MCF 10A (cell line): ENCODE results near the gene HOXB8. TPM values are rescaled to one million over a fixed set of nuclear protein-coding genes. Genes with fewer than 3 reads are reported as not detected.

Experiments used
- BruUV-seq: library from RNA; stranded (reverse); fragments of 400-500 nt; replicated peaks from 2 replicates; lab custom pipeline; 2021; lab: Mats Ljungman, UMichigan
- CTCF ChIA-PET: fragments of 300-600 bp; sonication (Branson Sonifier 250); formaldehyde crosslinking; extraction: SDS; loops from one replicate; lab custom pipeline; 2021; ENCODE audit warnings: antibody characterized with exemption, inconsistent platforms; lab: Yijun Ruan, JAX
- POLR2A ChIA-PET: fragments of 300-600, 350-650 bp; sonication (Branson Sonifier 250); formaldehyde crosslinking; extraction: SDS; loops from one replicate; lab custom pipeline; 2020; ENCODE audit warnings: antibody characterized with exemption, inconsistent platforms; lab: Yijun Ruan, JAX
- DNase-seq: peaks from one replicate; pipeline ENCODE4 v3.0.0-alpha.2; 2018; ENCODE audit not compliant: unreplicated experiment
- H3K27ac Mint-ChIP-seq: one replicate; pipeline ENCODE4 v1.8.0; 2022; ENCODE audit warnings: mild to moderate bottlenecking, low read depth, mixed read lengths; ENCODE audit not compliant: unreplicated experiment
- H3K27me3 Mint-ChIP-seq: one replicate; pipeline ENCODE4 v1.8.0; 2022; ENCODE audit warnings: mixed read lengths; ENCODE audit not compliant: insufficient read depth, unreplicated experiment
- H3K36me3 Mint-ChIP-seq: one replicate; pipeline ENCODE4 v1.8.0; 2022; ENCODE audit warnings: mild to moderate bottlenecking, moderate library complexity, mixed read lengths; ENCODE audit not compliant: insufficient read depth, unreplicated experiment
- H3K4me1 Mint-ChIP-seq: one replicate; pipeline ENCODE4 v1.8.0; 2022; ENCODE audit warnings: mixed read lengths; ENCODE audit not compliant: insufficient read depth, unreplicated experiment
- H3K4me3 Mint-ChIP-seq: one replicate; pipeline ENCODE4 v1.8.0; 2022; ENCODE audit warnings: mild to moderate bottlenecking, moderate library complexity, mixed read lengths; ENCODE audit not compliant: unreplicated experiment
- H3K9me3 Mint-ChIP-seq: one replicate; pipeline ENCODE4 v1.8.0; 2022; ENCODE audit warnings: mixed read lengths; ENCODE audit not compliant: unreplicated experiment
- intact Hi-C: fragments of 100-400 bp; cut with micrococcal nuclease; formaldehyde crosslinking; loops from 2 replicates; pipeline ENCODE4 v1.14.1; 2022
- total RNA-seq: library from RNA; stranded (reverse); gene quantifications from 2 replicates; pipeline ENCODE4 v1.2.3, GENCODE V29; 2022
- TF ChIP-seq, protein P1 (sequence below): fragments of 200-600 bp; IDR thresholded peaks from one replicate; pipeline ENCODE4 v1.8.0; 2022; ENCODE audit warnings: antibody characterized with exemption, mild to moderate bottlenecking; ENCODE audit not compliant: unreplicated experiment

Gene HOXB8
- total RNA-seq, 1 experiment from 2014 or later = not detected

DNA sequence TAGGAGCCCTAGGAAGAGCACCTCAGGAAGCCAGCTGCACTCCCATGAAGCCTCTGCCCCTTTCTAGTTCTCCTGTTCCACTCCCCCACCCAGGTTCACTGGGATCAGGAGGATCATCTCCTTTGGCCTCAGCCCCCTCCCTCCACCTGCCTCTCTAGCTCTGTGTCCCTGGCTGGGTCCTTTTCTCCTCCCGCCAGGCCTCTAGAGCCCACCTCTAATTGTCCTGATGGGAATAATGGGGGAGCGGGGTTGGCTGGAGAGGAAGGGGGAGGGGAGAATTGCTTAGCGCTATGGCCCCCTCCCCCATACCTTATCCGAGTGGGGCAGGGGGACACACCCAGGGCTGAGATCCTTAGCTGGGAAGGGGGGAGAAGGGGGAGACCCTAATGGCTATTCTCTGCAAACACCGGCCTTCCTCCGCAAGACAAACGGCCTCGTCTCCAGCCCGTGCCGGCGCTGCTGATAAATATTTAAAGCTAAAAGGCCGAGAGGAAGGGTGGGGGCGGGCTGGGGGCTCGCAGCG is 5.3 kb downstream of the HOXB8 start:
- H3K4me3 Mint-ChIP-seq = no peak overlapping the region
- BruUV-seq = no TSS peak
- DNase-seq = no peak
- ChIA-PET CTCF (interaction anchor here (0.7 to 1.3 kb wide), 5 partner anchors 13 to 409 kb away, joined by 3 to 4 read pairs (median 3); no protein-coding TSS in a partner anchor), POLR2A (interaction anchor here (0.5 kb wide), 1 partner anchor 131 kb away, joined by 3 read pairs; no protein-coding TSS in a partner anchor)
- no peaks in the 10 kb centered on the region for H3K36me3 Mint-ChIP-seq
- intact Hi-C loops = no loop called here
- H3K4me1 Mint-ChIP-seq = peaks cover 2% of the 10 kb centered on the region
- H3K9me3 Mint-ChIP-seq = no peaks in the 10 kb centered on the region
- H3K27ac Mint-ChIP-seq = no peak overlapping the region
- TF ChIP-seq, protein P1, sequence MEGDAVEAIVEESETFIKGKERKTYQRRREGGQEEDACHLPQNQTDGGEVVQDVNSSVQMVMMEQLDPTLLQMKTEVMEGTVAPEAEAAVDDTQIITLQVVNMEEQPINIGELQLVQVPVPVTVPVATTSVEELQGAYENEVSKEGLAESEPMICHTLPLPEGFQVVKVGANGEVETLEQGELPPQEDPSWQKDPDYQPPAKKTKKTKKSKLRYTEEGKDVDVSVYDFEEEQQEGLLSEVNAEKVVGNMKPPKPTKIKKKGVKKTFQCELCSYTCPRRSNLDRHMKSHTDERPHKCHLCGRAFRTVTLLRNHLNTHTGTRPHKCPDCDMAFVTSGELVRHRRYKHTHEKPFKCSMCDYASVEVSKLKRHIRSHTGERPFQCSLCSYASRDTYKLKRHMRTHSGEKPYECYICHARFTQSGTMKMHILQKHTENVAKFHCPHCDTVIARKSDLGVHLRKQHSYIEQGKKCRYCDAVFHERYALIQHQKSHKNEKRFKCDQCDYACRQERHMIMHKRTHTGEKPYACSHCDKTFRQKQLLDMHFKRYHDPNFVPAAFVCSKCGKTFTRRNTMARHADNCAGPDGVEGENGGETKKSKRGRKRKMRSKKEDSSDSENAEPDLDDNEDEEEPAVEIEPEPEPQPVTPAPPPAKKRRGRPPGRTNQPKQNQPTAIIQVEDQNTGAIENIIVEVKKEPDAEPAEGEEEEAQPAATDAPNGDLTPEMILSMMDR = no peak
- H3K27me3 Mint-ChIP-seq = peaks cover 97% of the 10 kb centered on the region

- no TSS peak for BruUV-seq
- intact Hi-C loops = no loop called here
- no peak for DNase-seq
- H3K27ac Mint-ChIP-seq = no peak overlapping the region
- peaks cover 5% of the 10 kb centered on the region for H3K4me1 Mint-ChIP-seq
- H3K9me3 Mint-ChIP-seq = no peaks in the 10 kb centered on the region
- ChIA-PET POLR2A (interaction anchor here (0.5 to 0.6 kb wide), 3 partner anchors 130 to 476 kb away, joined by 3 read pairs; no protein-coding TSS in a partner anchor), CTCF (interaction anchor here (0.6 to 1.3 kb wide), 7 partner anchors 8 to 436 kb away, joined by 3 to 6 read pairs (median 3); no protein-coding TSS in a partner anchor)
- H3K4me3 Mint-ChIP-seq = no peak overlapping the region
- H3K27me3 Mint-ChIP-seq = peaks cover 97% of the 10 kb centered on the region
- H3K36me3 Mint-ChIP-seq = no peaks in the 10 kb centered on the region
- TF ChIP-seq, protein P1 = no peak
These were observed 6.1 kb downstream of the HOXB8 start for GRCh38 chr17:48609033-48609432.

DNA sequence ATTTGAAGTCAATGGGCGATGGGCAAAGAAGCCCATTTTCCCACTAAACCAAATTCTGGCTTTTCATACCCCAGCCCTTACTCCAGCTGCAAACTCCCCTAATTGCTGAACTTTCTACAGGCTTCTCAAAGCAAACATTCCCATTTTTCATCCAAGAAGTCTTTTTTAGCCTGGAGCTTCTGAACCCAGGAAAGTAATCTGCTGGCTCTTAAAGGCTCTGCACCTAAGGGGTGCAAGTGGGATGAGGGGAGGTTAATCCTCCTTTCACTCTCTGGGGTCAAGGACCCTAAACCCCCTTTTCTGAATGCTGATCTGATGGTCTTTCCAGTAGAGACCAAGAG is 6.6 kb downstream of the HOXB8 start:
- H3K36me3 Mint-ChIP-seq = no peaks in the 10 kb centered on the region
- BruUV-seq = no TSS peak
- intact Hi-C loops = no loop called here
- H3K27me3 Mint-ChIP-seq = peaks cover 97% of the 10 kb centered on the region
- no peak overlapping the region for H3K27ac Mint-ChIP-seq
- no peak for DNase-seq
- no peaks in the 10 kb centered on the region for H3K9me3 Mint-ChIP-seq
- TF ChIP-seq, protein P1 = no peak
- H3K4me1 Mint-ChIP-seq = peaks cover 5% of the 10 kb centered on the region
- H3K4me3 Mint-ChIP-seq = no peak overlapping the region
- CTCF ChIA-PET = interaction anchor here (0.6 to 1.3 kb wide), 4 partner anchors 9 to 435 kb away, joined by 3 to 6 read pairs (median 4); no protein-coding TSS in a partner anchor
- POLR2A ChIA-PET = interaction anchor here (0.6 kb wide), 1 partner anchor 475 kb away, joined by 3 read pairs; no protein-coding TSS in a partner anchor

DNA sequence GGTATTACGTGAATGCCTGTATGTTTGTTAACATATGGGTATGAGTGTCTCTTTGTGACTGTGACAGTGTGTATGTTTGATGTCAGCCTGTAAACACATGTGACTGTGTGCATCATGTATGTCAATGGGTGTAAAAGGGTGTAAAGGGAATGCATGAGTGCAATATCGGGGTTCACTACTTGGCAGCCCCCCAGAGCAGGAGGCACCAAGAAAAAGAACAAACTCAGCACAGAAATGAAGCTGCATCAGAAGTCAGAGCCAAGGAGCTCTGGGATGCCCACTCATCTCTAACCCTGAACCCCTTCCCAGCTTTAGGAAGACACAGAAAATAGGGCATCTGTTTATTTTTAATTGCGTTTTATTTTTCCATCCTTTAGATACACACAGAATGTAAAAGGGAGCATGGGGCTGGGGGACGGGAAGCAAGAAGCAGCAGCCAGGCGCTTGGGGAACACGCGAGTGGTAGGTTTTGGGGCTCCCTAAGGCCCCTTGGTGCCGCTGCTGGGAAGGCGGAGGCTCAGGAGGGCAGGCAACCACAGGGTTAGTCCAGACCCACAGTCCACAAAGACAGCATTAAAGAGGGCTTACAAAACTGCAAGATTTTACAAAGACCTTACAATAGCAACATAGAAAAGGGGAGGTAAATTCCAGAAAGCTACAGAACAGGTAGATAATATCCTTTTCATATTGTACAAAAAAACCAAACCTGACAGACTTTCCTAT is 8.0 kb downstream of the HOXB8 start:
- Mint-ChIP-seq H3K36me3 (no peaks in the 10 kb centered on the region), H3K9me3 (no peaks in the 10 kb centered on the region), H3K27ac (no peak overlapping the region), H3K4me1 (peaks cover 5% of the 10 kb centered on the region), H3K4me3 (no peak overlapping the region), H3K27me3 (peaks cover 90% of the 10 kb centered on the region)
- no peak for DNase-seq
- TF ChIP-seq, protein P1 = no peak
- CTCF ChIA-PET = interaction anchor here (0.6 to 1.1 kb wide), 4 partner anchors 28 to 303 kb away, joined by 3 read pairs; no protein-coding TSS in a partner anchor
- intact Hi-C loops = no loop called here
- no TSS peak for BruUV-seq
- POLR2A ChIA-PET = interaction anchor here (0.6 to 0.8 kb wide), 2 partner anchors 66 to 141 kb away, joined by 3 to 5 read pairs; no protein-coding TSS in a partner anchor
